SK-N-SH (cell line): Measurements from ENCODE around the gene MAG. TPM values are rescaled to one million over a fixed set of nuclear protein-coding genes. Genes with fewer than 3 reads are reported as not detected.

Experiments
- CTCF ChIA-PET: fragments of 300-600, 350-600 bp; formaldehyde crosslinking; extraction: SDS; loops from one replicate; lab custom pipeline; 2021; lab: Yijun Ruan, JAX
- POLR2A ChIA-PET: fragments of 350-600 bp; sonication (Branson Sonifier 250); formaldehyde crosslinking; extraction: SDS; loops from one replicate; lab custom pipeline; 2020; ENCODE audit warnings: antibody characterized with exemption, inconsistent platforms; lab: Yijun Ruan, JAX
- DNase-seq: peaks from one replicate; pipeline ENCODE4 v3.0.0; 2012
- H2AFZ ChIP-seq: fragments of 200-600 bp; sonication (generic); 2 replicates; pipeline ENCODE4 v1.8.1; 2016; ENCODE audit warnings: antibody characterized with exemption, mild to moderate bottlenecking, low read depth
- H3F3A ChIP-seq: fragments of 200-600 bp; sonication (generic); replicated peaks from 2 replicates; pipeline ENCODE3; 2016; ENCODE audit warnings: antibody characterized with exemption, mild to moderate bottlenecking; ENCODE audit not compliant: insufficient read depth
- H3K27ac ChIP-seq, 2 experiments: fragments of 200-500 bp in 1 of 2; fragments of 200-600 bp in 1 of 2; sonication (Bioruptor generic) in 1 of 2; sonication (generic), shearing (Covaris generic) in 1 of 2; 2 replicates each; pipeline versions ENCODE4 v1.5.1 to v1.6.1; 2014 to 2016; ENCODE audit warnings: low read depth in 2 of 2, inconsistent platforms in 1 of 2, low read length in 1 of 2, mild to moderate bottlenecking in 1 of 2, mixed read lengths in 1 of 2
- H3K27me3 ChIP-seq: fragments of 200-600 bp; sonication (generic), shearing (Covaris generic); 2 replicates; pipeline ENCODE4 v1.6.1; 2016; ENCODE audit warnings: mixed run types; ENCODE audit not compliant: insufficient read depth
- H3K36me3 ChIP-seq, 2 experiments: fragments of 200-500 bp in 1 of 2; fragments of 200-600 bp in 1 of 2; sonication (Bioruptor generic) in 1 of 2; sonication (generic) in 1 of 2; replicated peaks in 1 of 2; 2 replicates each; pipeline versions ENCODE3 to v1.5.1; 2014 to 2016; ENCODE audit warnings: low read length in 1 of 2, mild to moderate bottlenecking in 1 of 2; ENCODE audit not compliant: insufficient read depth in 2 of 2, control insufficient read depth in 1 of 2
- H3K4me1 ChIP-seq, 2 experiments: fragments of 200-500 bp in 1 of 2; fragments of 200-600 bp in 1 of 2; sonication (Bioruptor generic) in 1 of 2; sonication (generic), shearing (Covaris generic) in 1 of 2; 2 replicates each; pipeline versions ENCODE4 v1.5.1 to v1.6.1; 2014 to 2016; ENCODE audit warnings: low read depth in 1 of 2, low read length in 1 of 2, mixed run types in 1 of 2; ENCODE audit not compliant: insufficient read depth in 2 of 2, control insufficient read depth in 1 of 2
- H3K4me2 ChIP-seq: fragments of 200-600 bp; sonication (generic), shearing (Covaris generic); 2 replicates; pipeline ENCODE4 v1.6.1; 2017; ENCODE audit warnings: mixed run types
- H3K4me3 ChIP-seq, 2 experiments: fragments of 200-500 bp in 1 of 2; fragments of 200-600 bp in 1 of 2; sonication (Bioruptor generic) in 1 of 2; sonication (generic), shearing (Covaris generic) in 1 of 2; 2 replicates each; pipeline versions ENCODE4 v1.5.1 to v1.8.1; 2014 to 2016; ENCODE audit warnings: low read depth in 2 of 2, inconsistent platforms in 1 of 2, low read length in 1 of 2, mild to moderate bottlenecking in 1 of 2, mixed read lengths in 1 of 2, moderate library complexity in 1 of 2
- H3K79me2 ChIP-seq: fragments of 200-600 bp; sonication (generic); 2 replicates; pipeline ENCODE4 v1.8.1; 2017; ENCODE audit warnings: mild to moderate bottlenecking; ENCODE audit not compliant: insufficient read depth
- H3K9ac ChIP-seq: fragments of 200-600 bp; sonication (generic); 2 replicates; pipeline ENCODE4 v1.6.1; 2017; ENCODE audit warnings: mixed run types
- H3K9me2 ChIP-seq: fragments of 200-600 bp; sonication (generic); 2 replicates; pipeline ENCODE4 v1.6.1; 2017; ENCODE audit warnings: mixed run types
- H3K9me3 ChIP-seq: fragments of 200-600 bp; sonication (generic); 2 replicates; pipeline ENCODE4 v1.6.1; 2017; ENCODE audit warnings: mixed run types, mild to moderate bottlenecking, moderate library complexity
- H4K20me1 ChIP-seq: fragments of 200-600 bp; sonication (generic); 2 replicates; pipeline ENCODE4 v1.6.1; 2017; ENCODE audit warnings: mild to moderate bottlenecking, mixed run types; ENCODE audit not compliant: insufficient read depth
- GABPA ChIP-seq: IDR thresholded peaks from 2 replicates; pipeline ENCODE4 v1.4.0; 2012; ENCODE audit warnings: low read depth, mild to moderate bottlenecking
- MEF2A ChIP-seq: IDR thresholded peaks from 2 replicates; pipeline ENCODE4 v1.4.0; 2012; ENCODE audit warnings: low read depth, borderline replicate concordance
- MXI1 ChIP-seq: IDR thresholded peaks from 2 replicates; pipeline ENCODE4 v1.6.1; 2012; ENCODE audit warnings: mild to moderate bottlenecking, low read depth, low read length, improper control_type of control experiment
- RAD21 ChIP-seq: IDR thresholded peaks from 2 replicates; pipeline ENCODE4 v1.6.1; 2012; ENCODE audit warnings: mild to moderate bottlenecking, low read length
- RFX5 ChIP-seq: IDR thresholded peaks from 2 replicates; pipeline ENCODE4 v1.6.1; 2012; ENCODE audit warnings: mild to moderate bottlenecking, improper control_type of control experiment, low read length
- SMC3 ChIP-seq: IDR thresholded peaks from 2 replicates; pipeline ENCODE4 v1.6.1; 2012; ENCODE audit warnings: low read depth, low read length, improper control_type of control experiment
- WGBS: methylation state at CpG from one replicate; pipeline ENCODE4 v1.1.6; 2017; ENCODE audit warnings: low lambda C conversion rate; 5-methylcytosine and 5-hydroxymethylcytosine counted together
- polyA plus RNA-seq, 3 experiments: library from polyadenylated mRNA; depleted of rRNA; stranded (reverse); fragments of >200 nt; gene quantifications; 2 replicates each; pipeline ENCODE4 v1.2.3, GENCODE V29; 2012
- TF ChIP-seq, protein P1 (sequence below): fragments of 200-600 bp; sonication (generic); IDR thresholded peaks from 2 replicates; pipeline ENCODE4 v1.6.1; 2017; ENCODE audit warnings: antibody characterized with exemption, mild to moderate bottlenecking, moderate library complexity
- TF ChIP-seq, protein P2 (sequence below): fragments of 150-350 bp; IDR thresholded peaks from 2 replicates; pipeline ENCODE4 v1.6.1; 2016; ENCODE audit warnings: mild to moderate bottlenecking, low read depth, low read length
- TF ChIP-seq, protein P3 (sequence below): IDR thresholded peaks from 2 replicates; pipeline ENCODE4 v1.4.0; 2012; ENCODE audit warnings: low read depth, borderline replicate concordance

MAG gene
- polyA plus RNA-seq, 1 of the 3 experiments (the other 2 are of a cell fraction) = not detected

DNA sequence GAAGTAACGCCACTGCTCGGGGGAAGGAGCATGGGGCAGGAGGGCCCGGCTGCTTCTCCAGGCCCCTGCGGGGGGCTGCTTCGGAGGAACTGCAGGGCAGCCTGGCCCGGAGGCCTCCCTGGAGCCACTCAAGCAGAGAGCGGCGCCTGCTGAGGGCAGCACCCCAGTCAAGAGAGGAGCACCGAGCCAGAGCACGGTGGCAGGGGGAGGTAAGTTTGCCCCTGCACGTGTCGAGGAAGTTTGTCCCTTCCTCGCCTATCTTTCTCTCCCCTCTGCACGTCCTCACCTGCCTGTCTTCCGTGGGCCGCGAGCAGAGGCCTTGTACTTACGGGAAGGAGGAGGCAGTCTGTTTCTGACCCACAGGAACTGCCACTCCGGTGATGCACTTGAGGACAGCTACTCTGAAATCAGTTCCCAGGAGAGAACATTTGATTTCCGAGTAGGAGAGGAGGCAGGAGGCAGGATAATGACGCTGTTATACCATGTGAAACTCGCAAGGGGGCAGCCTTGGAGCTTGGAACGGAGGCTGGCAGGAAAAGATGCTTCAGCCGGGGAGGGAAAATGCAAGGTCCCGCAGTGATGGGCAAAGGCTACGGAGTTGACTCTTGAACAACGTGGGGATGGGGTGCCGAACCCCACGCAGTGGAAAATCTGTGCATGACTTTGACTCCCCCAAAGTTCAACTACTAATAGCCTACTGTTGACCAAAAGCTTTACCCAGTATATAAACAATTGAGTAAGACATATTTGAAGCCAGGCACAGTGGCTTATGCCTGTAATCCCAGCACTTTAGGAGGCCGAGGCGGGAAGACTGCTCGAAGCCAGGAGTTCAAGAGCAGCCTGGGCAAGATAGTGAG is 60.7 kb downstream of the MAG start:
- whole genome bisulfite sequencing = 5% methylated on average over 26 of the region's 32 CpGs
- peak overlapping the region; percentile 9; the same call in 1 of the 2 replicates for H2AFZ ChIP-seq
- H3K4me2 ChIP-seq = no peak overlapping the region
- peaks cover 0 to 3% of the 10 kb centered on the region in 2 experiments; a peak in 1 of 4 replicates for H3K4me1 ChIP-seq
- H3K27me3 ChIP-seq = peaks cover 80% of the 10 kb centered on the region
- H3K27ac ChIP-seq = no peak overlapping the region
- ChIA-PET CTCF (interaction anchor here (0.7 to 7.2 kb wide), 56 partner anchors 8 to 447 kb away, joined by 3 to 111 read pairs (median 4); partner anchors contain the start of genes FXYD3 and HAUS5), POLR2A (no interaction called here)
- H4K20me1 ChIP-seq = no peaks in the 10 kb centered on the region
- H3F3A ChIP-seq = no peaks in the 10 kb centered on the region
- H3K79me2 ChIP-seq = no peaks in the 10 kb centered on the region
- no peaks in the 10 kb centered on the region for H3K9me2 ChIP-seq
- H3K36me3 ChIP-seq = no peaks in the 10 kb centered on the region
- no peak overlapping the region for H3K9ac ChIP-seq
- no peaks in the 10 kb centered on the region for H3K9me3 ChIP-seq
- peak; percentile 72 for TF ChIP-seq SMC3
- TF ChIP-seq, protein P1, sequence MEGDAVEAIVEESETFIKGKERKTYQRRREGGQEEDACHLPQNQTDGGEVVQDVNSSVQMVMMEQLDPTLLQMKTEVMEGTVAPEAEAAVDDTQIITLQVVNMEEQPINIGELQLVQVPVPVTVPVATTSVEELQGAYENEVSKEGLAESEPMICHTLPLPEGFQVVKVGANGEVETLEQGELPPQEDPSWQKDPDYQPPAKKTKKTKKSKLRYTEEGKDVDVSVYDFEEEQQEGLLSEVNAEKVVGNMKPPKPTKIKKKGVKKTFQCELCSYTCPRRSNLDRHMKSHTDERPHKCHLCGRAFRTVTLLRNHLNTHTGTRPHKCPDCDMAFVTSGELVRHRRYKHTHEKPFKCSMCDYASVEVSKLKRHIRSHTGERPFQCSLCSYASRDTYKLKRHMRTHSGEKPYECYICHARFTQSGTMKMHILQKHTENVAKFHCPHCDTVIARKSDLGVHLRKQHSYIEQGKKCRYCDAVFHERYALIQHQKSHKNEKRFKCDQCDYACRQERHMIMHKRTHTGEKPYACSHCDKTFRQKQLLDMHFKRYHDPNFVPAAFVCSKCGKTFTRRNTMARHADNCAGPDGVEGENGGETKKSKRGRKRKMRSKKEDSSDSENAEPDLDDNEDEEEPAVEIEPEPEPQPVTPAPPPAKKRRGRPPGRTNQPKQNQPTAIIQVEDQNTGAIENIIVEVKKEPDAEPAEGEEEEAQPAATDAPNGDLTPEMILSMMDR = peak; percentile 80
- TF ChIP-seq, protein P2, sequence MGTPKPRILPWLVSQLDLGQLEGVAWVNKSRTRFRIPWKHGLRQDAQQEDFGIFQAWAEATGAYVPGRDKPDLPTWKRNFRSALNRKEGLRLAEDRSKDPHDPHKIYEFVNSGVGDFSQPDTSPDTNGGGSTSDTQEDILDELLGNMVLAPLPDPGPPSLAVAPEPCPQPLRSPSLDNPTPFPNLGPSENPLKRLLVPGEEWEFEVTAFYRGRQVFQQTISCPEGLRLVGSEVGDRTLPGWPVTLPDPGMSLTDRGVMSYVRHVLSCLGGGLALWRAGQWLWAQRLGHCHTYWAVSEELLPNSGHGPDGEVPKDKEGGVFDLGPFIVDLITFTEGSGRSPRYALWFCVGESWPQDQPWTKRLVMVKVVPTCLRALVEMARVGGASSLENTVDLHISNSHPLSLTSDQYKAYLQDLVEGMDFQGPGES = no peak
- TF ChIP-seq RFX5 = no peak
- no peak for TF ChIP-seq MXI1
- TF ChIP-seq RAD21 = peak; percentile 91
- H3K4me3 ChIP-seq = no peak overlapping the region
- DNase-seq = peak; percentile 85

- Histone ChIP-seq H3K9me2 (no peaks in the 10 kb centered on the region), H4K20me1 (no peaks in the 10 kb centered on the region), H3K4me3 (no peak overlapping the region), H3K27me3 (peaks cover 78% of the 10 kb centered on the region), H3F3A (no peaks in the 10 kb centered on the region), H3K9me3 (no peaks in the 10 kb centered on the region), H3K9ac (no peak overlapping the region), H3K36me3 (no peaks in the 10 kb centered on the region), H3K4me2 (no peak overlapping the region), H3K4me1 (peaks cover 0 to 10% of the 10 kb centered on the region in 2 experiments; a peak in 1 of 4 replicates), H3K79me2 (no peaks in the 10 kb centered on the region), H2AFZ (no peak overlapping the region), H3K27ac (no peak overlapping the region)
- TF ChIP-seq MEF2A (no peak), MXI1 (no peak), GABPA (no peak)
- TF ChIP-seq, protein P3, sequence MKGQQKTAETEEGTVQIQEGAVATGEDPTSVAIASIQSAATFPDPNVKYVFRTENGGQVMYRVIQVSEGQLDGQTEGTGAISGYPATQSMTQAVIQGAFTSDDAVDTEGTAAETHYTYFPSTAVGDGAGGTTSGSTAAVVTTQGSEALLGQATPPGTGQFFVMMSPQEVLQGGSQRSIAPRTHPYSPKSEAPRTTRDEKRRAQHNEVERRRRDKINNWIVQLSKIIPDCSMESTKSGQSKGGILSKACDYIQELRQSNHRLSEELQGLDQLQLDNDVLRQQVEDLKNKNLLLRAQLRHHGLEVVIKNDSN = no peak
- POLR2A ChIA-PET = no interaction called here
- 22% methylated on average over 9 of the region's 9 CpGs for WGBS
- no peak for DNase-seq
- CTCF ChIA-PET = interaction anchor here (0.9 to 7.2 kb wide), 43 partner anchors 8 to 448 kb away, joined by 3 to 111 read pairs (median 5); partner anchors contain the start of gene FXYD3
Measured at GRCh38 chr19:35353635-35354034, 61.7 kb downstream of the MAG start.
